HepG2 (cell line): ENCODE results near the gene ARIH2. TPM values are rescaled to one million over a fixed set of nuclear protein-coding genes. Genes with fewer than 3 reads are reported as not detected.

Experiments
- ATAC-seq: fragments of 200-7000 bp; cut with Tn5 transposase; 3 replicates; pipeline ENCODE4 v1.9.1; 2020; ENCODE audit warnings: mild to moderate bottlenecking, moderate library complexity
- BruUV-seq: library from RNA; stranded (reverse); fragments of 400-500 nt; replicated peaks from 2 replicates; lab custom pipeline; 2021; lab: Mats Ljungman, UMichigan
- CTCF ChIA-PET: fragments of 300-600 bp; formaldehyde crosslinking; extraction: SDS; loops from one replicate; lab custom pipeline; 2021; ENCODE audit warnings: low total read pairs, inconsistent platforms, low intra/inter-chr PET ratio; lab: Yijun Ruan, JAX
- POLR2A ChIA-PET: fragments of 350-600 bp; sonication (Branson Sonifier 250); formaldehyde crosslinking; loops from one replicate; lab custom pipeline; 2020; ENCODE audit warnings: antibody characterized with exemption, inconsistent platforms; lab: Yijun Ruan, JAX
- DNase-seq: peaks from one replicate; pipeline ENCODE4 v3.0.0-alpha.2; 2015; ENCODE audit warnings: low spot score
- FAIRE-seq: peaks from 3 replicates; lab custom pipeline; 2011; peaks lifted over from hg19 to GRCh38; lab: Jason Lieb, UNC
- H2AFZ ChIP-seq: one replicate; pipeline ENCODE4 v1.6.1; 2011; ENCODE audit warnings: low read length, inconsistent platforms
- H3K27ac ChIP-seq: fragments of 300-600 bp; 3 replicates; pipeline ENCODE4 v1.8.0; 2011; ENCODE audit warnings: mixed run types, mild to moderate bottlenecking, mixed read lengths, low read length, inconsistent platforms; ENCODE audit not compliant: insufficient read depth; ENCODE audit errors: extremely low read length
- H3K27me3 ChIP-seq, 2 experiments: fragments of 200-600 bp in 1 of 2; 2 replicates in 1 of 2; 3 replicates in 1 of 2; pipeline versions ENCODE4 v1.6.0 to v1.8.0; 2011; ENCODE audit warnings: low read length in 2 of 2, mild to moderate bottlenecking in 2 of 2, moderate library complexity in 2 of 2, inconsistent platforms in 1 of 2; ENCODE audit not compliant: insufficient read depth in 2 of 2, control insufficient read depth in 1 of 2
- H3K36me3 ChIP-seq, 2 experiments: fragments of 200-600 bp in 1 of 2; replicated peaks in 1 of 2; 2 replicates in 1 of 2; 3 replicates in 1 of 2; pipeline versions ENCODE4 v1.5.1 to v1.8.0; 2011; ENCODE audit warnings: low read length in 2 of 2, inconsistent platforms in 1 of 2; ENCODE audit not compliant: insufficient read depth in 2 of 2, control insufficient read depth in 1 of 2
- H3K4me1 ChIP-seq: 2 replicates; pipeline ENCODE4 v1.5.1; 2012; ENCODE audit warnings: low read length, inconsistent platforms; ENCODE audit not compliant: insufficient read depth
- H3K4me2 ChIP-seq: 2 replicates; pipeline ENCODE4 v1.6.0; 2011; ENCODE audit warnings: low read depth, low read length, inconsistent platforms
- H3K4me3 ChIP-seq, 3 experiments: fragments of 200-600 bp in 1 of 3; sonication (generic), shearing (Covaris generic) in 1 of 3; replicated peaks in 1 of 3; 2 replicates each; pipeline ENCODE4 v1.5.1; 2011 to 2016; ENCODE audit warnings: low read length in 3 of 3, inconsistent platforms in 2 of 3, low read depth in 2 of 3, mild to moderate bottlenecking in 2 of 3, control low read depth in 1 of 3, mixed read lengths in 1 of 3; ENCODE audit not compliant: insufficient read depth in 1 of 3
- H3K79me2 ChIP-seq: one replicate; pipeline ENCODE4 v1.6.1; 2011; ENCODE audit warnings: low read length, inconsistent platforms; ENCODE audit not compliant: insufficient read depth
- H3K9ac ChIP-seq: 2 replicates; pipeline ENCODE4 v1.6.0; 2011; ENCODE audit warnings: mild to moderate bottlenecking, low read depth, low read length, inconsistent platforms; ENCODE audit not compliant: insufficient read depth
- H3K9me3 ChIP-seq: 2 replicates; pipeline ENCODE4 v1.5.1; 2012; ENCODE audit warnings: mild to moderate bottlenecking, low read length
- H4K20me1 ChIP-seq: 2 replicates; pipeline ENCODE4 v1.6.0; 2011; ENCODE audit warnings: inconsistent platforms, mild to moderate bottlenecking, low read length, moderate library complexity; ENCODE audit not compliant: insufficient read depth
- ASH2L ChIP-seq: fragments of 300-600, 200-600 bp; sonication (generic); IDR thresholded peaks from 2 replicates; pipeline ENCODE4 v1.7.0; 2017; ENCODE audit warnings: low read depth, mild to moderate bottlenecking, moderate library complexity, mixed read lengths, low read length; ENCODE audit not compliant: insufficient read length
- HNF1B ChIP-seq: sonication (generic); formaldehyde crosslinking; IDR thresholded peaks from 2 replicates; pipeline ENCODE4 v1.5.1; 2020; ENCODE audit warnings: mild to moderate bottlenecking, moderate library complexity, missing genetic modification reagents
- MXD4 ChIP-seq: IDR thresholded peaks from 2 replicates; pipeline ENCODE4 v1.6.1; 2016; ENCODE audit warnings: mild to moderate bottlenecking, missing biosample characterization, missing genetic modification reagents
- NR2C2 ChIP-seq: sonication (generic); formaldehyde crosslinking; IDR thresholded peaks from 2 replicates; pipeline ENCODE4 v1.4.0; 2020; ENCODE audit warnings: missing genetic modification reagents, mild to moderate bottlenecking, moderate library complexity, borderline replicate concordance
- PHF8 ChIP-seq: sonication (generic); formaldehyde crosslinking; IDR thresholded peaks from 2 replicates; pipeline ENCODE4 v1.5.0; 2020; ENCODE audit warnings: missing genetic modification reagents
- POGZ ChIP-seq: sonication (generic); formaldehyde crosslinking; IDR thresholded peaks from 2 replicates; pipeline ENCODE4 v1.4.0; 2020; ENCODE audit warnings: mild to moderate bottlenecking, missing genetic modification reagents
- YEATS4 ChIP-seq: sonication (generic); formaldehyde crosslinking; IDR thresholded peaks from 2 replicates; pipeline ENCODE4 v1.4.0; 2020; ENCODE audit warnings: missing genetic modification reagents, borderline replicate concordance
- WGBS: methylation state at CpG from one replicate; pipeline ENCODE4 v1.1.6; 2017; ENCODE audit warnings: low lambda C conversion rate; 5-methylcytosine and 5-hydroxymethylcytosine counted together
- in situ Hi-C: cut with HindIII; loops from 2 replicates; pipeline ENCODE4 v1.10.0; 2017; ENCODE audit warnings: low pct_unique_long_range_greater_than_20kb; ENCODE audit not compliant: extremely low pct_ligation_motif_present
- intact Hi-C: fragments of 100-400 bp; cut with micrococcal nuclease; formaldehyde crosslinking; loops from one replicate; pipeline ENCODE4 v1.10.0; 2022; ENCODE audit not compliant: unreplicated experiment
- polyA plus RNA-seq, 8 experiments: library from polyadenylated mRNA; depleted of rRNA in 3 of 8; stranded (reverse) in 7 of 8; unstranded in 1 of 8; fragments of >200 nt; fragmentation: Illumina TruSeq in 4 of 8; extraction: Trizol in 4 of 8; gene quantifications; 2 replicates each; pipeline versions ENCODE4 v1.2.1 to v1.2.3, GENCODE V29; 2011 to 2016; ENCODE audit warnings: low read depth in 4 of 8, missing spikeins in 1 of 8, mixed read lengths in 1 of 8; ENCODE audit not compliant: insufficient read depth in 1 of 8
- total RNA-seq, 5 experiments: library from RNA; depleted of rRNA; stranded (reverse); fragments of >200 nt; fragmentation: Illumina TruSeq; extraction: Trizol; gene quantifications; 2 replicates each; pipeline ENCODE4 v1.2.3, GENCODE V29; 2016; ENCODE audit warnings: low read depth in 1 of 5
- TF ChIP-seq, protein P1 (sequence below): sonication (generic); formaldehyde crosslinking; IDR thresholded peaks from 2 replicates; pipeline ENCODE4 v1.8.1; 2023; ENCODE audit warnings: mild to moderate bottlenecking, missing genetic modification reagents
- TF ChIP-seq, protein P2 (sequence below): sonication (generic); formaldehyde crosslinking; IDR thresholded peaks from 2 replicates; pipeline ENCODE4 v1.4.0; 2020; ENCODE audit warnings: mild to moderate bottlenecking, missing genetic modification reagents, borderline replicate concordance
- TF ChIP-seq, protein P3 (sequence below): sonication (generic); formaldehyde crosslinking; IDR thresholded peaks from 2 replicates; pipeline ENCODE4 v1.4.0; 2020; ENCODE audit warnings: mild to moderate bottlenecking, missing genetic modification reagents

Gene ARIH2
- total and polyA plus RNA-seq, 2 of the 13 experiments (the other 11 are each of a cell fraction or from before 2014, with no cell fraction given): 64.8 to 83.3 TPM

- H3K27ac ChIP-seq: peak overlapping the region; percentile 55
- peak overlapping the region; percentile 68 to 96 (median 84) for H3K4me3 ChIP-seq
- intact Hi-C loops (no loop called here), in situ Hi-C loops (no loop called here)
- peaks cover 33% of the 10 kb centered on the region for H3K4me1 ChIP-seq
- H4K20me1 ChIP-seq: peaks cover 10% of the 10 kb centered on the region; the same call in 1 of the 2 replicates
- H2AFZ ChIP-seq: no peak overlapping the region
- FAIRE-seq: no peak
- H3K27me3 ChIP-seq: no peaks in the 10 kb centered on the region; a peak in 1 of 5 replicates
- peak overlapping the region; percentile 89 for H3K4me2 ChIP-seq
- POLR2A ChIA-PET: interaction anchor here (2.0 to 11.1 kb wide), 3 partner anchors 9 to 75 kb away, joined by 10 to 280 read pairs (median 10); partner anchors contain the start of genes IMPDH2, QRICH1 and WDR6
- peaks cover 11 to 28% of the 10 kb centered on the region in 2 experiments for H3K36me3 ChIP-seq
- no peak for ATAC-seq
- no TSS peak for BruUV-seq
- peak overlapping the region; percentile 73 for H3K9ac ChIP-seq
- peaks cover 27% of the 10 kb centered on the region for H3K79me2 ChIP-seq
- no peak for DNase-seq
- no peaks in the 10 kb centered on the region for H3K9me3 ChIP-seq
- 2% methylated on average over 14 of the region's 18 CpGs for WGBS
- CTCF ChIA-PET: no interaction called here
- peak; percentile 47 for TF ChIP-seq PHF8 (CRISPR knock-in tag)
- TF ChIP-seq HNF1B (CRISPR knock-in tag): peak; percentile 6; the same call in 1 of the 2 replicates
- no peak for TF ChIP-seq ASH2L
- no peak for TF ChIP-seq MXD4 (CRISPR knock-in tag)
- TF ChIP-seq YEATS4 (CRISPR knock-in tag): peak; percentile 27; the same call in 1 of the 2 replicates
- no peak for TF ChIP-seq POGZ (CRISPR knock-in tag)
- TF ChIP-seq, protein P1, sequence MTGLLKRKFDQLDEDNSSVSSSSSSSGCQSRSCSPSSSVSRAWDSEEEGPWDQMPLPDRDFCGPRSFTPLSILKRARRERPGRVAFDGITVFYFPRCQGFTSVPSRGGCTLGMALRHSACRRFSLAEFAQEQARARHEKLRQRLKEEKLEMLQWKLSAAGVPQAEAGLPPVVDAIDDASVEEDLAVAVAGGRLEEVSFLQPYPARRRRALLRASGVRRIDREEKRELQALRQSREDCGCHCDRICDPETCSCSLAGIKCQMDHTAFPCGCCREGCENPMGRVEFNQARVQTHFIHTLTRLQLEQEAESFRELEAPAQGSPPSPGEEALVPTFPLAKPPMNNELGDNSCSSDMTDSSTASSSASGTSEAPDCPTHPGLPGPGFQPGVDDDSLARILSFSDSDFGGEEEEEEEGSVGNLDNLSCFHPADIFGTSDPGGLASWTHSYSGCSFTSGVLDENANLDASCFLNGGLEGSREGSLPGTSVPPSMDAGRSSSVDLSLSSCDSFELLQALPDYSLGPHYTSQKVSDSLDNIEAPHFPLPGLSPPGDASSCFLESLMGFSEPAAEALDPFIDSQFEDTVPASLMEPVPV: peak; percentile 26; the same call in 1 of the 2 replicates
- peak; percentile 9; the same call in 1 of the 2 replicates for TF ChIP-seq NR2C2 (CRISPR knock-in tag)
- TF ChIP-seq, protein P2, sequence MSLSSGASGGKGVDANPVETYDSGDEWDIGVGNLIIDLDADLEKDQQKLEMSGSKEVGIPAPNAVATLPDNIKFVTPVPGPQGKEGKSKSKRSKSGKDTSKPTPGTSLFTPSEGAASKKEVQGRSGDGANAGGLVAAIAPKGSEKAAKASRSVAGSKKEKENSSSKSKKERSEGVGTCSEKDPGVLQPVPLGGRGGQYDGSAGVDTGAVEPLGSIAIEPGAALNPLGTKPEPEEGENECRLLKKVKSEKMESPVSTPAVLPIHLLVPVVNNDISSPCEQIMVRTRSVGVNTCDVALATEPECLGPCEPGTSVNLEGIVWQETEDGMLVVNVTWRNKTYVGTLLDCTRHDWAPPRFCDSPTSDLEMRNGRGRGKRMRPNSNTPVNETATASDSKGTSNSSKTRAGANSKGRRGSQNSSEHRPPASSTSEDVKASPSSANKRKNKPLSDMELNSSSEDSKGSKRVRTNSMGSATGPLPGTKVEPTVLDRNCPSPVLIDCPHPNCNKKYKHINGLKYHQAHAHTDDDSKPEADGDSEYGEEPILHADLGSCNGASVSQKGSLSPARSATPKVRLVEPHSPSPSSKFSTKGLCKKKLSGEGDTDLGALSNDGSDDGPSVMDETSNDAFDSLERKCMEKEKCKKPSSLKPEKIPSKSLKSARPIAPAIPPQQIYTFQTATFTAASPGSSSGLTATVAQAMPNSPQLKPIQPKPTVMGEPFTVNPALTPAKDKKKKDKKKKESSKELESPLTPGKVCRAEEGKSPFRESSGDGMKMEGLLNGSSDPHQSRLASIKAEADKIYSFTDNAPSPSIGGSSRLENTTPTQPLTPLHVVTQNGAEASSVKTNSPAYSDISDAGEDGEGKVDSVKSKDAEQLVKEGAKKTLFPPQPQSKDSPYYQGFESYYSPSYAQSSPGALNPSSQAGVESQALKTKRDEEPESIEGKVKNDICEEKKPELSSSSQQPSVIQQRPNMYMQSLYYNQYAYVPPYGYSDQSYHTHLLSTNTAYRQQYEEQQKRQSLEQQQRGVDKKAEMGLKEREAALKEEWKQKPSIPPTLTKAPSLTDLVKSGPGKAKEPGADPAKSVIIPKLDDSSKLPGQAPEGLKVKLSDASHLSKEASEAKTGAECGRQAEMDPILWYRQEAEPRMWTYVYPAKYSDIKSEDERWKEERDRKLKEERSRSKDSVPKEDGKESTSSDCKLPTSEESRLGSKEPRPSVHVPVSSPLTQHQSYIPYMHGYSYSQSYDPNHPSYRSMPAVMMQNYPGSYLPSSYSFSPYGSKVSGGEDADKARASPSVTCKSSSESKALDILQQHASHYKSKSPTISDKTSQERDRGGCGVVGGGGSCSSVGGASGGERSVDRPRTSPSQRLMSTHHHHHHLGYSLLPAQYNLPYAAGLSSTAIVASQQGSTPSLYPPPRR (CRISPR knock-in tag): no peak
- TF ChIP-seq, protein P3, sequence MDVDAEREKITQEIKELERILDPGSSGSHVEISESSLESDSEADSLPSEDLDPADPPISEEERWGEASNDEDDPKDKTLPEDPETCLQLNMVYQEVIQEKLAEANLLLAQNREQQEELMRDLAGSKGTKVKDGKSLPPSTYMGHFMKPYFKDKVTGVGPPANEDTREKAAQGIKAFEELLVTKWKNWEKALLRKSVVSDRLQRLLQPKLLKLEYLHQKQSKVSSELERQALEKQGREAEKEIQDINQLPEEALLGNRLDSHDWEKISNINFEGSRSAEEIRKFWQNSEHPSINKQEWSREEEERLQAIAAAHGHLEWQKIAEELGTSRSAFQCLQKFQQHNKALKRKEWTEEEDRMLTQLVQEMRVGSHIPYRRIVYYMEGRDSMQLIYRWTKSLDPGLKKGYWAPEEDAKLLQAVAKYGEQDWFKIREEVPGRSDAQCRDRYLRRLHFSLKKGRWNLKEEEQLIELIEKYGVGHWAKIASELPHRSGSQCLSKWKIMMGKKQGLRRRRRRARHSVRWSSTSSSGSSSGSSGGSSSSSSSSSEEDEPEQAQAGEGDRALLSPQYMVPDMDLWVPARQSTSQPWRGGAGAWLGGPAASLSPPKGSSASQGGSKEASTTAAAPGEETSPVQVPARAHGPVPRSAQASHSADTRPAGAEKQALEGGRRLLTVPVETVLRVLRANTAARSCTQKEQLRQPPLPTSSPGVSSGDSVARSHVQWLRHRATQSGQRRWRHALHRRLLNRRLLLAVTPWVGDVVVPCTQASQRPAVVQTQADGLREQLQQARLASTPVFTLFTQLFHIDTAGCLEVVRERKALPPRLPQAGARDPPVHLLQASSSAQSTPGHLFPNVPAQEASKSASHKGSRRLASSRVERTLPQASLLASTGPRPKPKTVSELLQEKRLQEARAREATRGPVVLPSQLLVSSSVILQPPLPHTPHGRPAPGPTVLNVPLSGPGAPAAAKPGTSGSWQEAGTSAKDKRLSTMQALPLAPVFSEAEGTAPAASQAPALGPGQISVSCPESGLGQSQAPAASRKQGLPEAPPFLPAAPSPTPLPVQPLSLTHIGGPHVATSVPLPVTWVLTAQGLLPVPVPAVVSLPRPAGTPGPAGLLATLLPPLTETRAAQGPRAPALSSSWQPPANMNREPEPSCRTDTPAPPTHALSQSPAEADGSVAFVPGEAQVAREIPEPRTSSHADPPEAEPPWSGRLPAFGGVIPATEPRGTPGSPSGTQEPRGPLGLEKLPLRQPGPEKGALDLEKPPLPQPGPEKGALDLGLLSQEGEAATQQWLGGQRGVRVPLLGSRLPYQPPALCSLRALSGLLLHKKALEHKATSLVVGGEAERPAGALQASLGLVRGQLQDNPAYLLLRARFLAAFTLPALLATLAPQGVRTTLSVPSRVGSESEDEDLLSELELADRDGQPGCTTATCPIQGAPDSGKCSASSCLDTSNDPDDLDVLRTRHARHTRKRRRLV (CRISPR knock-in tag): peak; percentile 82; the same call in 1 of the 2 replicates
These were observed 100.0 kb downstream of the ARIH2 start for GRCh38 chr3:49018707-49019006.
